ENCODE data around the gene KLHL20. TPM values are rescaled to one million over a fixed set of nuclear protein-coding genes. Genes with fewer than 3 reads are reported as not detected.

Gene KLHL20
- total and polyA plus RNA-seq, 9 donors: 15.6 to 33.4 (median 23.0) TPM

GRCh38 chr1:173744651-173745050 is 29.9 kb downstream of the KLHL20 start:
- Histone ChIP-seq H3K4me1 (ENCODE audit: insufficient read depth) (no peaks in the 10 kb centered on the region), H3K27me3 (no peaks in the 10 kb centered on the region), H3K36me3 (no peaks in the 10 kb centered on the region), H3K9me3 (no peaks in the 10 kb centered on the region), H3K27ac (no peak overlapping the region), H3K4me3 (no peak overlapping the region)
- intact Hi-C loops (cut with DNase I): no loop called here
- WGBS, 3 donors: 88 to 92% (median 89%) methylated on average over 2 of the region's 2 CpGs
- TF ChIP-seq EP300 (IDR thresholded peaks at IDR 0.05): no peak
- TF ChIP-seq POLR2A (IDR thresholded peaks at IDR 0.05): no peak
- TF ChIP-seq, protein P1, sequence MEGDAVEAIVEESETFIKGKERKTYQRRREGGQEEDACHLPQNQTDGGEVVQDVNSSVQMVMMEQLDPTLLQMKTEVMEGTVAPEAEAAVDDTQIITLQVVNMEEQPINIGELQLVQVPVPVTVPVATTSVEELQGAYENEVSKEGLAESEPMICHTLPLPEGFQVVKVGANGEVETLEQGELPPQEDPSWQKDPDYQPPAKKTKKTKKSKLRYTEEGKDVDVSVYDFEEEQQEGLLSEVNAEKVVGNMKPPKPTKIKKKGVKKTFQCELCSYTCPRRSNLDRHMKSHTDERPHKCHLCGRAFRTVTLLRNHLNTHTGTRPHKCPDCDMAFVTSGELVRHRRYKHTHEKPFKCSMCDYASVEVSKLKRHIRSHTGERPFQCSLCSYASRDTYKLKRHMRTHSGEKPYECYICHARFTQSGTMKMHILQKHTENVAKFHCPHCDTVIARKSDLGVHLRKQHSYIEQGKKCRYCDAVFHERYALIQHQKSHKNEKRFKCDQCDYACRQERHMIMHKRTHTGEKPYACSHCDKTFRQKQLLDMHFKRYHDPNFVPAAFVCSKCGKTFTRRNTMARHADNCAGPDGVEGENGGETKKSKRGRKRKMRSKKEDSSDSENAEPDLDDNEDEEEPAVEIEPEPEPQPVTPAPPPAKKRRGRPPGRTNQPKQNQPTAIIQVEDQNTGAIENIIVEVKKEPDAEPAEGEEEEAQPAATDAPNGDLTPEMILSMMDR (IDR thresholded peaks at IDR 0.05): no peak
- DNase-seq: no peak

DNA sequence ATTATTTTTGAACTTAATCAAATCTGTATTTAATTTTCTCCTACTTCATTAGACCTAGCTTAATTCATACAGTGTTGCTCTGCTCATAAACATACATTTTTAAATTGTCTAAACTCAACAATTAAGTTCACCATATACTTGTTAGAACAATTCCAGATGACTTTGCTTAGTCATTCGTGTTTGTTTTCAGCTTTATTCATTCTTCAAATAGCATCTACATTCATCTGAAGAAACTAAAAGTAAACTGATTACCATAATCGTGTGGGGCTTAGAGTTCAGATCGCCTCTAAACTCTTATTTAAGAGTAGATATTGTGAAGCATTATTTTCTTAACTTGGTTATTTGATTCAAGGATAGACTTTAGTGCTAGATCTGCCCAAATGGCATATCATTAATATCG is 34.4 kb downstream of the KLHL20 start:
- intact Hi-C loops (cut with DNase I): no loop called here
- H3K27ac ChIP-seq: no peak overlapping the region
- 89 to 95% (median 90%) methylated on average over 4 of the region's 4 CpGs for WGBS, 3 donors

GRCh38 chr1:173753830-173754229 is 39.0 kb downstream of the KLHL20 start:
- Histone ChIP-seq H3K4me3 (no peak overlapping the region), H3K36me3 (no peaks in the 10 kb centered on the region), H3K27me3 (no peaks in the 10 kb centered on the region), H3K4me1 (ENCODE audit: insufficient read depth) (no peaks in the 10 kb centered on the region), H3K9me3 (no peaks in the 10 kb centered on the region), H3K27ac (no peak overlapping the region)
- no peak for DNase-seq
- intact Hi-C loops (cut with DNase I): no loop called here
- TF ChIP-seq, protein P1 (IDR thresholded peaks at IDR 0.05): no peak
- TF ChIP-seq EP300 (IDR thresholded peaks at IDR 0.05) (no peak), POLR2A (IDR thresholded peaks at IDR 0.05) (no peak)

More for the DNA sequence above, 34.4 kb downstream of the KLHL20 start:
- no peak for DNase-seq
- no peak for TF ChIP-seq POLR2A (IDR thresholded peaks at IDR 0.05)
- Histone ChIP-seq H3K4me3 (no peak overlapping the region), H3K27me3 (no peaks in the 10 kb centered on the region), H3K4me1 (ENCODE audit: insufficient read depth) (no peaks in the 10 kb centered on the region), H3K9me3 (no peaks in the 10 kb centered on the region), H3K36me3 (no peaks in the 10 kb centered on the region)

DNA sequence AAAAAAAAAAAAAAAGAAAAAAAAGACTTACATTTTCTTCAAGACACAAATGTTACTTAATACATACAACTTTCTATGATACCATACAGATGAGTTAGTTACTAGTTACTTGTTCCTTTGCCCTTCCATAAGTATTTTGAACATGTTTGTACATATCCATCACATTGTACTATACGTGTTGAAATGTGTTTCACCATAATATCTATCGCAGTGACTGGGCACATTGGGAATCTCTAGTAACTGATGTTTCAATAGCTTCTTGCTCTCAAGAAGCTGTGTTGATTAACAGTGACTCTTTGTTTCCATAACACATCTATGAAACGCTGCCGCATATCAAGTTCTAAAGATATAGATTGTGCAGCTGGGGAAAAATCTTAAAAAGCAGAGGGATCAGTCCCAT is 42.9 kb downstream of the KLHL20 start:
- Histone ChIP-seq H3K4me1 (ENCODE audit: insufficient read depth) (no peaks in the 10 kb centered on the region), H3K9me3 (no peaks in the 10 kb centered on the region), H3K27me3 (no peaks in the 10 kb centered on the region), H3K27ac (no peak overlapping the region), H3K4me3 (no peak overlapping the region), H3K36me3 (no peaks in the 10 kb centered on the region)
- intact Hi-C loops (cut with DNase I): no loop called here
- whole genome bisulfite sequencing, 3 donors: 95 to 98% (median 96%) methylated on average over 4 of the region's 4 CpGs
- TF ChIP-seq POLR2A (IDR thresholded peaks at IDR 0.05) (no peak), EP300 (IDR thresholded peaks at IDR 0.05) (no peak)
- TF ChIP-seq, protein P1 (IDR thresholded peaks at IDR 0.05): no peak
- DNase-seq: no peak

DNA sequence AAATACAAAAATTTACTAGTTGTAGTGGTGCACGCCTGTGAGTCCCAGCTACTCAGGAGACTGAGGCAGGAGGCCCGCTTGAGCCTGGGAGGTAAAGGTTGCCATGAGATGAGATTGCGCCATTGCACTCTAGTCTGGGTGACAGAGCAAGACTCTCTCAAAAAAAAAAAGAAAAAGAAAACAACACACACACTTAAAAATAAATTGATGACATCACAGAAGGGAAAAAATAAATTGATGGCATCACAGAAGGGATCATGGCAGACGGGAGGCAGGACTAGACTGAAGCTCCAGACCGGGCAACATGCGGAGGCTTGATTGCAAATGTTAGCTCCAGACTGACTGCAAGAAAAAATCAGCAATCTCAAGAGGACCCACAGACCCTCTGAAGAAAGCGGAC is 43.3 kb downstream of the KLHL20 start:
- no peaks in the 10 kb centered on the region for H3K36me3 ChIP-seq
- H3K27ac ChIP-seq: no peak overlapping the region
- H3K9me3 ChIP-seq: no peaks in the 10 kb centered on the region
- TF ChIP-seq POLR2A (IDR thresholded peaks at IDR 0.05): no peak
- TF ChIP-seq, protein P1 (IDR thresholded peaks at IDR 0.05): no peak
- no peak for TF ChIP-seq EP300 (IDR thresholded peaks at IDR 0.05)
- no peak for DNase-seq
- no peak overlapping the region for H3K4me3 ChIP-seq
- H3K4me1 ChIP-seq (ENCODE audit: insufficient read depth): no peaks in the 10 kb centered on the region
- H3K27me3 ChIP-seq: no peaks in the 10 kb centered on the region
- 98 to 99% (median 98%) methylated on average over 7 of the region's 7 CpGs for WGBS, 3 donors
- intact Hi-C loops (cut with DNase I): no loop called here
